Choroid plexus epithelial cell (primary cell): ENCODE measurements around the gene DCP1A.

Experiments
- DNase-seq: peaks from one replicate; pipeline ENCODE4 v3.0.0-alpha.2; 2010; ENCODE audit warnings: low read depth
- H3K4me3 ChIP-seq: 2 replicates; pipeline ENCODE4 v1.5.1; 2011; ENCODE audit warnings: low read depth, mild to moderate bottlenecking, control low read depth, low read length, moderate library complexity
- CTCF ChIP-seq: conservative IDR thresholded peaks from 2 replicates; pipeline ENCODE4 v1.5.1; 2011; ENCODE audit warnings: low read depth, mild to moderate bottlenecking, control low read depth, inconsistent platforms, low read length, moderate library complexity

DCP1A gene

DNA sequence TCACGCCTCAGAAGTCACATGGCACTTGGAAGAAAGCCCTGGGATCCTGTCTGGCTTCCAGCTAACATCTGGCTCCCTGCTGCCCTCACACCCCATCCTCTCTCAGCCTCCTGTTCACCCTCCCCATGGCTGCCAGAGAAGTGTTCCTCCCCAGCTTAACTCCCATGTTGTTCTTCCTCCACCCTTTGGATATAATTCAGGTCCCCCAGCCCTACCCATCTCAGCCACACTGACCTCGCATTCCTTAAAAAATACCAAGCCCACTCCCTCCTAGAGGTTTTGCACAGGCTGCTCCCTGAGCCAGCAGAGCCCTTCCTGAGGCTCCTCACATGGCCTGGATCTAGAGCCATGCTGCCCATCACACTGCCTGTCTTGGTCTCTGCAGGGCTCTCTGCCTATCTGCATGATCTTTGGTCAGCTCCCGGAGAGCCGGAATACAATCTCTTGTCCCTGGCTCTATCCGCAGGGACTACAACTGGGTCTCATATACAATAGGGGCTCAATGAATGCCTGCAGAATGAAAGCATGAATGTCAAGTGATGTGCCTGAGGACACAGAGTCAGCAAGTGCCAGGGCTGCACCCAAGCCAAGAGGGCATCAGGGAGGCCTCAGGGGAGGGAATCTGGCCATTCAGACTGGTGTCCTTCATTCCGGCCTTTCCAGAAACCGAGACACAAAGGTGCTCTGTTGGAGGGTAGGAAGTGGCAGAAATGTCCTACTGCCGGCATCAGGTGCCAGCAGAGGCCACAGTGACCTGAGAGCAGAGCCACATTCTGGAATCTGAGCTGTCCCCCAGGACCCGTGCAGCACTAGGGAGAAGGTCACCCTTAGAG, 87.7 kb downstream of the DCP1A start:
- H3K4me3 ChIP-seq, result no peak overlapping the region
- TF ChIP-seq CTCF, result no peak
- no peak for DNase-seq

DNA sequence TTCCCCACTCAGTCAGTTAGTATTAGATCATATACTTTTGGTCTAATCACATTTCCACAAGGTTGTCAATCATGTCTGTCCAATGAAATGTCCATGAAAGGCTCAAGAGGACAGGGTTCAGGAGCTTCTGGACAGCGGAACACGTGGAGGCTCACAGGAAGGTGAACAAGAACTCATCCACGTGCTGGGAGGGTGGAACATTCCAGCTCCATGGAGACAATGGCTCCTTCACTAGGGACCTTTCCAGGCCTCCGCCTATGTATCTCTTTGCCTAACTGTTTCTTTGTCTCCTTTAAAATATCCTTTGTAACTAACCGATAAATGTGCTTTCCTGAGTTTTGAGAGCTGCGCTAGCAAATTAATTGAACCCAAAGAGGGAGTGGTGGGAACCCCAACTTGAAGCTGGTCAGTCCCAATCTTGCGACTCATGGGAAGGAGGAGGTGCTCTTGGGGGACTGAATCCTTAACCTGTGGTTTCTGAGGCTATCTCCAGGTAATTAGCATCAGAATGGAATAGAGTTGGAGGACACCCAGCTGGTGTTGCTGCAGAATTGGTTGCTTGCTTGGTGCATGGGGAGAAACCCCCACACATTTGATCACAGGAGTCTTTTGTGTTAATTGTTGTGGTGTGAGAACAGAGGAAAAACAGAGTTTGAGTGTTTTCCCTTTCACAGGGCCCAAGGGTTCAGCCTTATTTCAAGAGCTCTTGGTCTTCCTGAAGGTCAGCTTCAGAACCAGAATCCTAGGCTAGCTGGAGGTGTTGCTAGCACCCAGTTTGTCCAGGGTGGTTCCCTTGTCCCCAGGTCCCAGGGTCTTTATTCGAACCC, 88.5 kb downstream of the DCP1A start:
- H3K4me3 ChIP-seq, result no peak overlapping the region
- TF ChIP-seq CTCF, result no peak
- no peak for DNase-seq

DNA sequence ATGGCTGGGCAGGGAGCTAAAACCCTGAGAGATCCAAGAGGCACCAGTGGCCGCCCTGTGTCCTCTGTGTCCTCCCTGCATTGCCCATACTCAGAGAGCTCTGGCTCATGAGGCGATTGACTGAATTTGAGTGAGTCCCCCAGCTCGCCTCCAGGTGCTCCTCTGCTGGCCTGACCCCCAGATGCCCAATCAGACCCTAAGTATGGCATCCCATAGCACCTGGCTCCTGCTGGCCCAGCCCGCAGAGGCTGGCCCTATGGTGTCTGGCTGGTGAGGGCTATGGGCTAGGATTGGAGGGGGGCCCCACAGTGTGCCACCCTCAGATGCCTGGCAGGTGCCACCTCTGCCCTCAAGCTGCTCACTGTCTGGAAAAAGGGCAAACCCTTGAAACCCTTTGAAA, 89.9 kb downstream of the DCP1A start:
- no peak for DNase-seq

GRCh38 chr3:53256704-53257055, 90.7 kb downstream of the DCP1A start:
- no peak overlapping the region for H3K4me3 ChIP-seq
- no peak for TF ChIP-seq CTCF
- DNase-seq, result no peak

More for the DNA sequence above, 89.9 kb downstream of the DCP1A start:
- no peak for TF ChIP-seq CTCF
- H3K4me3 ChIP-seq, result no peak overlapping the region

- no peak for TF ChIP-seq CTCF
- DNase-seq, result peak; percentile 92
- H3K4me3 ChIP-seq, result peak within 1 kb of the TSS; percentile 83
Observed at GRCh38 chr3:53255775-53256703, 91.3 kb downstream of the DCP1A start, which contains the start of gene TKT. Gene TKT (minus strand): TSS chr3:53256022. CDS start chr3:53255942, 80 bp downstream.

- peak overlapping the region; percentile 83 for H3K4me3 ChIP-seq
- peak; percentile 40 for DNase-seq
- no peak for TF ChIP-seq CTCF
Observed at GRCh38 chr3:53255423-53255774, 91.9 kb downstream of the DCP1A start.
